Raji (cell line): Measurements from ENCODE around the gene FOXP2.

Experiments
- POLR2A ChIP-seq: IDR thresholded peaks from 2 replicates; pipeline ENCODE4 v1.6.1; 2011; ENCODE audit warnings: low read depth, low read length, control low read depth; ENCODE audit not compliant: insufficient read depth

Gene FOXP2

GRCh38 chr7:114653364-114654088, 238.9 kb downstream of the FOXP2 start:
- TF ChIP-seq POLR2A, result no peak

GRCh38 chr7:114656466-114656865, 241.9 kb downstream of the FOXP2 start:
- TF ChIP-seq POLR2A, result no peak

GRCh38 chr7:114657279-114657678, 242.7 kb downstream of the FOXP2 start:
- no peak for TF ChIP-seq POLR2A

- TF ChIP-seq POLR2A, result no peak
These were observed 243.6 kb downstream of the FOXP2 start for GRCh38 chr7:114658216-114658615.

GRCh38 chr7:114659409-114660125, 245.0 kb downstream of the FOXP2 start:
- no peak for TF ChIP-seq POLR2A

GRCh38 chr7:114660126-114660486, 245.5 kb downstream of the FOXP2 start:
- TF ChIP-seq POLR2A, result no peak

- TF ChIP-seq POLR2A, result no peak
These were observed 246.1 kb downstream of the FOXP2 start for GRCh38 chr7:114660753-114661152.

GRCh38 chr7:114662002-114662677, 247.5 kb downstream of the FOXP2 start:
- no peak for TF ChIP-seq POLR2A

GRCh38 chr7:114663502-114663901, 248.9 kb downstream of the FOXP2 start:
- TF ChIP-seq POLR2A, result no peak

GRCh38 chr7:114670676-114671075, 256.1 kb downstream of the FOXP2 start:
- no peak for TF ChIP-seq POLR2A

GRCh38 chr7:114671563-114672123, 257.0 kb downstream of the FOXP2 start:
- TF ChIP-seq POLR2A, result no peak

- no peak for TF ChIP-seq POLR2A
These were observed 263.5 kb downstream of the FOXP2 start for GRCh38 chr7:114678116-114678515.

- TF ChIP-seq POLR2A, result no peak
These were observed 272.6 kb downstream of the FOXP2 start for GRCh38 chr7:114687238-114687637.

- no peak for TF ChIP-seq POLR2A
These were observed 273.9 kb downstream of the FOXP2 start for GRCh38 chr7:114688443-114689055.

GRCh38 chr7:114689406-114689805, 274.8 kb downstream of the FOXP2 start:
- TF ChIP-seq POLR2A, result no peak

- TF ChIP-seq POLR2A, result no peak
These were observed 277.0 kb downstream of the FOXP2 start for GRCh38 chr7:114691605-114692004.

- TF ChIP-seq POLR2A, result no peak
These were observed 280.6 kb downstream of the FOXP2 start for GRCh38 chr7:114695182-114695581.
